Activated CD8-positive, alpha-beta memory T cell treated with anti-CD3 and anti-CD28 coated beads, Interleukin-2, amount 50 U/mL, for 4 hours (primary cell): ENCODE data around the gene KNSTRN.

ENCODE experiments used
- DNase-seq: peaks from one replicate; pipeline ENCODE4 v3.0.0-alpha.2; 2020

Gene KNSTRN

GRCh38 chr15:40435710-40436089, 53.2 kb downstream of the KNSTRN start:
- no peak for DNase-seq

DNA sequence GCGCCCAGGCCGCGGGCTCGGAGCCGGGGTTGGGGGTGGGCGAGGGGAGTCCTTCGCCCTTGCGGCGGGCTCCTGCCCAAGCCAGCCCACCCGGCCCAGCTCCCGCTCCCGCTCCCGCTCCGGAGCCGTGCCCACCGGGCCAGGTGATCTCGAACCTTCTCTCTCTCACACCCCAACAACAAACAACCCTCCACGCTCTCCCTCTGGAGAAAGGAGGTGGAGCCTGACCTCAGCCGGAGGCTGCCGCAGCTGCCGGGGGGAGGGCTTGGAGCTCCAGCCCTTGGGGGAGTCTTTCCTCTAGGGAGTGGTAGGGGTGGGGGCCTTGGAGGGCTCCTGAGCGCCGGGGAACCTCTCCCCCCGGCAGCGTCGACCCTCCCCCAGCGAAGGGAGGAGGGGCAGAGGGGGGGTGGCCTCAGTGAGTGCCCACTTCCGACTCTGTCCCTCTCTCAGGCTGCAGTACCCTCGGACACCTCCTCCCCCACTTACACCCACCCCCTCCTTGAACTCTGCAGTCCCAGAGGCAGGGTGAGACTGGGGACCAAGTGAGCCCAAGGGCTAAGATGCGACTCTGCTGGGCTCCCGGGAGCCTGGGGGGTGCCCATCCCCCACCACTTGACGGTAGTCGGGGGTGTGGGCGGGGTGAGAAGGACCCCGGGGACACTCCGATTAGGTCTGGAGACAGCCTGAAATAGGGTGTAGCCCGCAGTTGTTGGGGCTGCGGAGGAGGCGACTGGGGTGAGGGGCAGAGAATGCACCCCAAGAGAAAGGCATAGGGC, 53.8 kb downstream of the KNSTRN start:
- DNase-seq, result peak; percentile 22

- DNase-seq, result no peak
These were observed 54.6 kb downstream of the KNSTRN start for GRCh38 chr15:40436892-40437751.

- no peak for DNase-seq
These were observed 55.5 kb downstream of the KNSTRN start for GRCh38 chr15:40437752-40438687.

GRCh38 chr15:40438712-40439111, 56.2 kb downstream of the KNSTRN start:
- no peak for DNase-seq

- DNase-seq, result no peak
These were observed 57.0 kb downstream of the KNSTRN start for GRCh38 chr15:40439461-40439959.

- peak; percentile 37 for DNase-seq
These were observed 57.6 kb downstream of the KNSTRN start for GRCh38 chr15:40439960-40440742.

DNA sequence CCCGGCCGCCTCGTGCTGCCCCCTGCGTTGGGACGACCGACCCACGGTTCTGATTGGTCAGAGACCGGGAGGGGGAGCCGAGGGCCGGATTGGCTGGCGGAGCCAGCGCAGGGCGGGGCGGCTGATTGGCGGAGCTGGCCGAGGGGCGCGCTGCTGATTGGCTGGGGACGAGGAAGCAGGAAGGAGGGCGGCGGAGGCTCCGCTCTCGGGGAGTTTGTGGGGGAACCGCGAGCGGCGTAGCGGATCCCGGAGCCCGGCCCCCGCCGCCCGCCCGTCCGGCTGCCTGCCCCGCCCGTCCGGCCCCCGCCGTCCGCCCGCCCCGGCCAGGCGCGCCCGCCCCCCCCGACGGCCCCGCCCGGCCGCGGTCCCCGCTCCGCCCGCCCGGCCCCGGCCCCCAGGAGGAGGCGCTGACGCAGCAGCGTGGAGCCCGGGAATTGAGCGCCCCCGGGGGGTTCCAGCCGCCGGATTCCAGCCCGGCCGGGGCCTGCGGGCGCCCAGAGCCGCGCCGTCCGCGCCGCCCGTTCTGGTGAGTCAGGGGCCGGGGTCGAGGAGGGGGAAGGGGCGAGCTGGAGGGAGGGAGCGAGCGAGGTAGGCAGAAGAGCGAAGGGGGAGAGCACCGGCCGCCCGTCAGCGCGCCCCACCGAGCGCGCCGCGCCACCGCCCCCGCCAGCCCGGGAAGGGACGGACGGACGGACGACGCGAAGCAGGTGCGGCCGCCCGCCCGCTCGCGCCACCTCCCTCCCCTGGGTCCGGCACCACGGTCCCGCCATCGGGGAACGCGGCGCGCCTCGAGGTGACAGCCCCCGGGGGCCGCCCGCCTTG, 58.4 kb downstream of the KNSTRN start, which contains the start of gene BAHD1:
Gene BAHD1 (plus strand): TSS at position 211 of the 822 bp plus-strand sequence. CDS start 17,512 bp downstream, outside the sequence.
- DNase-seq, result peak; percentile 97

DNA sequence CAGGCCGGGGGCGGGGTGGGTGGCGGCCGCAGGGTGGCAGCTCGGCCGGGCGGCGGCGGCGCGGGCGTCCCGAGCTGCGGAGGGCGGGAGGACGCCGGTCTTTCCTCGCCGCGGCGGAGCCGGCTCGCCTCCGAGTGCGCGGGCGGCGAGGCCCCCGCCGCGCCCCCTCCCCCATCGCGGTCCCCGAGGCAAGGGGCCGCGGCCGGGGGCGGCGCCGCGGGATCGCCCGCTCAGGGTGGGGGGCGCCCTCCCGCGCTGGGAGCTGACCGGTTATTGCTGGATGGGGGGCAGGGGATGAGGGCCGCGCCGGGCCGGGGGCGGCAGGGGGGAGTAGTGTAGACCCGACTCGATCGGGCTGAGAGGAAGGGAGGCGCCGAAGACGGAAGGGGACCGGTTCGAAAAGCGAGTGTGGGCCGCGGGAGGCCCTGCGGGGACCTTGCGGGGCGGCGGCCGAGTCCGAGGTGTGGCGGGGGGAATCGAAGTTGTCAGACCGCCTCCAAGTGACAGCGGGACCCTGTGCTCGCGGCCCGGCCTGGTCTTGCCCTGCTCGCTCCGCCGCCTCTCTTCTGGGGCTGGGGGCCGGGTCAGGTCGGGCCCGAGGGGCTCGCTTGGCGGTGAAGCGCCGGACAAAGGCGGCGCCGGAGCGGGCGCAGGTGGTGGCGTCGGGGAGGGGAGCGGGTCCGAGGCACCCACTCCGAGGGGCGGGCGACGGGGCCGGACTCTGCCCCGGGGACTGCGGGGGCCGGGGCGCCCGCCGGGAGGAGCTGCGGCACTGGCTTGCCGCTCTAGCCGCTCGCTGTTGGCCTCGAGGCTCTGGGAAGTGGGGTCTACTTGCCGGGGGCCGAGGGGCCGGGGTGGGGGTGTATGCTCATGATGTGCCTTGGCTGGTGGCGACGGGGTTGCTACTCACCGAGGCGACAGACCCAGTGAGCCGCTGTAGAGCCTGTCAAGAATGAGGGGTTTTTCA, 59.3 kb downstream of the KNSTRN start:
- peak; percentile 42 for DNase-seq

GRCh38 chr15:40443255-40443654, 60.7 kb downstream of the KNSTRN start:
- DNase-seq, result no peak

DNA sequence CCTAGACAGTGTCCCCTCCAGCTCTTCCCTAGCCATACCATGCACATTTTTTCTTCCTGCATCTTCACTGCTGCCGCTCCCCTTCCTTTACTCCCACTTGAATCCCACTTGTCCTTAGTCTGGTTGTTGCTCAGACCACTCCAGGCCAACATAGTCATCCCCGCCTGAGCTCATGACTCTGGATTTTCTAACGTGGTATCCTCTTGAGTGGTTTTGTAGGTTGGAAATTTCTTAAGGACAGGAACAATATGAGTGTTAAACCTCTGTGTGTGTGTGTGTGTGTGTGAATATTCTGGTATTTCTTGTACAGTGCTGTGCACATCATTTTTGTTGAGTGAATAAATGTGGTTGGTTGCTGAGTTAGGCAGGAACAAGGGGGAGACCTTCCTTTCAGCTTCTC, 61.3 kb downstream of the KNSTRN start:
- DNase-seq, result no peak
